ENCODE results near the gene OR10H1.

DNA sequence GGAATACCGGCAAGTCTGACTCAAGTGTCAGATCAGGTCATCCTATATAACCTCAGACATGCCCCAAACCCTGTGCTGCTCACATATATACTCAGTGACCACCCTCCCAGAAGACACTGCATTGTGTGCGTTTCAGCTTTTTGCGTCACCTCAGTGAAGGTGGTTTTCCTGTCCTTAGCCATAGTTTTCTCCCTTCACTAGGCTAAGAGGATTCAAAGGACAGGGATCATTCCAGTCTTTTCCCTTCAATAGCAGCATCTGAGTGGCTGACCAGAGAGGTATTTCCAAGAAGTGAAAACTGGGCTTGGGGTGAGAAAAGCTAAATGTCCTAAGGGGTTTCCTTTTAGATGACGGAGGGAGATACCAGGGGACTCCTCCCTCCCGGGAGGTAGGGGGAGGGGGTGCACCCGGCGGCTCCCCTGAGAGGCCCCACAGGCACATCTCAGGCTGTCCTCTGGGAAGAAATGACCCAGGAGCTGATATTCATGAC is 12.7 kb upstream of the OR10H1 start:
- no peak for TF ChIP-seq POLR2A (IDR thresholded peaks at IDR 0.05)
- no peak for TF ChIP-seq CTCF (IDR thresholded peaks at IDR 0.05 in 8 of 11, conservative IDR thresholded peaks at IDR 0.05 in 3 of 11)

All from spleen (tissue), 7 donors.